Activated CD8-positive, alpha-beta T cell treated with anti-CD3 and anti-CD28 coated beads for 36 hours (primary cell): ENCODE measurements around the gene ROCK2. TPM values are rescaled to one million over a fixed set of nuclear protein-coding genes. Genes with fewer than 3 reads are reported as not detected.

Source experiments
- ATAC-seq: fragments of 200-7000 bp; cut with Tn5 transposase; one replicate; pipeline ENCODE4 v1.10.0; 2021; ENCODE audit warnings: mild to moderate bottlenecking, moderate library complexity
- CTCF ChIA-PET: fragments of 350-600 bp; sonication (Branson Sonifier 250); formaldehyde crosslinking; loops from one replicate; lab custom pipeline; 2021; ENCODE audit warnings: antibody characterized with exemption; lab: Charles Lee
- POLR2A ChIA-PET: fragments of 350-600 bp; sonication (Branson Sonifier 250); formaldehyde crosslinking; loops from one replicate; lab custom pipeline; 2021; ENCODE audit warnings: antibody characterized with exemption; lab: Charles Lee
- DNase-seq: peaks from one replicate; pipeline ENCODE4 v3.0.0-alpha.2; 2020
- H3K27ac Mint-ChIP-seq: one replicate; pipeline ENCODE4 v1.8.0; 2021; ENCODE audit warnings: mild to moderate bottlenecking, mixed read lengths
- H3K27me3 Mint-ChIP-seq: one replicate; pipeline ENCODE4 v1.8.0; 2021; ENCODE audit warnings: mixed read lengths
- H3K36me3 Mint-ChIP-seq: one replicate; pipeline ENCODE4 v1.8.0; 2021; ENCODE audit warnings: low read depth, mixed read lengths
- H3K4me1 Mint-ChIP-seq: one replicate; pipeline ENCODE4 v1.8.0; 2021; ENCODE audit warnings: low read depth, mixed read lengths
- H3K4me3 Mint-ChIP-seq: one replicate; pipeline ENCODE4 v1.8.0; 2021; ENCODE audit warnings: mild to moderate bottlenecking, moderate library complexity, mixed read lengths
- H3K9me3 Mint-ChIP-seq: one replicate; pipeline ENCODE4 v1.8.0; 2021; ENCODE audit warnings: mixed read lengths
- intact Hi-C: fragments of 100-400 bp; cut with micrococcal nuclease; formaldehyde crosslinking; loops from one replicate; pipeline ENCODE4 v1.10.0; 2022
- total RNA-seq, 2 experiments: library from RNA; stranded (reverse); gene quantifications; one replicate each; pipeline ENCODE4 v1.2.3, GENCODE V29; 2021
- TF ChIP-seq, protein P1 (sequence below): fragments of 200-600 bp; IDR thresholded peaks from one replicate; pipeline ENCODE4 v1.8.0; 2022; ENCODE audit warnings: antibody characterized with exemption, mild to moderate bottlenecking

ROCK2 gene
- total RNA-seq, 2 experiments from 2014 or later = 12.7 to 13.9 TPM

DNA sequence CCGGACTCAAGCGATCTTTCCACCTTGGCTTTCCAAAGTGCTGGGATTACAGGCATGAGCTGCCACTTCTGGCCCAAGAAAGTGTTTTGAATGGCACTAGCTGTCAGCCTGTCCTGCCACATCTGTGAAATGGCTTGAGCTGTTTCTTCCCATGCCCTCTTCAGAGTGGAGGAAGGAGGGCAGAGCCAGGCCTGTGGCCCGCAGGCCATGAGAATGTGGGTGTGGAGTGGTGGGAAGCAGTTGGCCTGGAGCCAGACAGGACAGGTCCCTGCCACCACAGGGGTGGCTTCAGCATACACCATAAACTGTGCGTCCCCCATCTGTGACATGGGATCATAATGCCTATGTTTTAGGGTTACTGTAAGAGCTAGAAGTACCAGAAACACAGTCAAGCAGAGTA is 182.7 kb downstream of the ROCK2 start:
- CTCF ChIA-PET = interaction anchor here (2.9 kb wide), 1 partner anchor 29 kb away, joined by 18 read pairs; a partner anchor contains a TSS
- Mint-ChIP-seq H3K9me3 (no peaks in the 10 kb centered on the region), H3K27ac (no peak overlapping the region), H3K4me3 (no peak overlapping the region), H3K27me3 (no peaks in the 10 kb centered on the region), H3K36me3 (no peaks in the 10 kb centered on the region), H3K4me1 (peaks cover 16% of the 10 kb centered on the region)
- no peak for ATAC-seq
- POLR2A ChIA-PET = interaction anchor here (0.7 to 1.3 kb wide), 3 partner anchors 28 to 79 kb away, joined by 3 read pairs; a partner anchor contains a TSS
- intact Hi-C loops = no loop called here
- TF ChIP-seq, protein P1, sequence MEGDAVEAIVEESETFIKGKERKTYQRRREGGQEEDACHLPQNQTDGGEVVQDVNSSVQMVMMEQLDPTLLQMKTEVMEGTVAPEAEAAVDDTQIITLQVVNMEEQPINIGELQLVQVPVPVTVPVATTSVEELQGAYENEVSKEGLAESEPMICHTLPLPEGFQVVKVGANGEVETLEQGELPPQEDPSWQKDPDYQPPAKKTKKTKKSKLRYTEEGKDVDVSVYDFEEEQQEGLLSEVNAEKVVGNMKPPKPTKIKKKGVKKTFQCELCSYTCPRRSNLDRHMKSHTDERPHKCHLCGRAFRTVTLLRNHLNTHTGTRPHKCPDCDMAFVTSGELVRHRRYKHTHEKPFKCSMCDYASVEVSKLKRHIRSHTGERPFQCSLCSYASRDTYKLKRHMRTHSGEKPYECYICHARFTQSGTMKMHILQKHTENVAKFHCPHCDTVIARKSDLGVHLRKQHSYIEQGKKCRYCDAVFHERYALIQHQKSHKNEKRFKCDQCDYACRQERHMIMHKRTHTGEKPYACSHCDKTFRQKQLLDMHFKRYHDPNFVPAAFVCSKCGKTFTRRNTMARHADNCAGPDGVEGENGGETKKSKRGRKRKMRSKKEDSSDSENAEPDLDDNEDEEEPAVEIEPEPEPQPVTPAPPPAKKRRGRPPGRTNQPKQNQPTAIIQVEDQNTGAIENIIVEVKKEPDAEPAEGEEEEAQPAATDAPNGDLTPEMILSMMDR = no peak
- no peak for DNase-seq

GRCh38 chr2:11160731-11161455 is 183.5 kb downstream of the ROCK2 start:
- TF ChIP-seq, protein P1 = no peak
- H3K4me1 Mint-ChIP-seq = peaks cover 20% of the 10 kb centered on the region
- intact Hi-C loops = no loop called here
- H3K27ac Mint-ChIP-seq = peak overlapping the region; percentile 86
- H3K4me3 Mint-ChIP-seq = peak overlapping the region; percentile 31
- H3K9me3 Mint-ChIP-seq = no peaks in the 10 kb centered on the region
- H3K27me3 Mint-ChIP-seq = no peaks in the 10 kb centered on the region
- peak; percentile 83 for ATAC-seq
- ChIA-PET CTCF (interaction anchor here (2.9 kb wide), 1 partner anchor 28 kb away, joined by 18 read pairs; a partner anchor contains a TSS), POLR2A (interaction anchor here (0.7 to 1.3 kb wide), 3 partner anchors 28 to 80 kb away, joined by 3 read pairs; a partner anchor contains a TSS)
- no peak for DNase-seq
- H3K36me3 Mint-ChIP-seq = no peaks in the 10 kb centered on the region

DNA sequence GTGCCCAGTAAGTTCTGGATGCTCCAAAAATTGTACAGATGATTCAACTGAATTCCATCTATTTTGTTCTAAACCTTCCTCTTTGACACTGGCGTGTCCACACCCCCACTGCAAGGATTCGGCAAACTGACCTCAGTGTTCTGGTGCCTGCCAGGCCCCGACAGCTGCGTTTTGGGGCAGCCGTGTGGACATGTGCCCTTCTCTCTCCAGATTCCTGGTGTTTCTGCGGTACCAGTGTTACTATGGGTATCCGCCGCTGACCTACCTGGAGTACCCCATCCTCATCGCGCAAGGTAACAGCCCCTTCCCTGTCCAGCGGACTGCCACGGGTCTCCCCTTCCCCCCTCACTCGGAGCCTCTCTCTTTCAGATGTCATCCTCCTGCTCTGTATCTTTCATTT is 184.2 kb downstream of the ROCK2 start:
- Mint-ChIP-seq H3K4me1 (peaks cover 22% of the 10 kb centered on the region), H3K9me3 (no peaks in the 10 kb centered on the region), H3K27me3 (no peaks in the 10 kb centered on the region), H3K36me3 (no peaks in the 10 kb centered on the region), H3K4me3 (no peak overlapping the region), H3K27ac (peak overlapping the region; percentile 86)
- TF ChIP-seq, protein P1 = no peak
- DNase-seq (no peak), ATAC-seq (no peak)
- CTCF ChIA-PET = no interaction called here
- POLR2A ChIA-PET = no interaction called here
- intact Hi-C loops = no loop called here

DNA sequence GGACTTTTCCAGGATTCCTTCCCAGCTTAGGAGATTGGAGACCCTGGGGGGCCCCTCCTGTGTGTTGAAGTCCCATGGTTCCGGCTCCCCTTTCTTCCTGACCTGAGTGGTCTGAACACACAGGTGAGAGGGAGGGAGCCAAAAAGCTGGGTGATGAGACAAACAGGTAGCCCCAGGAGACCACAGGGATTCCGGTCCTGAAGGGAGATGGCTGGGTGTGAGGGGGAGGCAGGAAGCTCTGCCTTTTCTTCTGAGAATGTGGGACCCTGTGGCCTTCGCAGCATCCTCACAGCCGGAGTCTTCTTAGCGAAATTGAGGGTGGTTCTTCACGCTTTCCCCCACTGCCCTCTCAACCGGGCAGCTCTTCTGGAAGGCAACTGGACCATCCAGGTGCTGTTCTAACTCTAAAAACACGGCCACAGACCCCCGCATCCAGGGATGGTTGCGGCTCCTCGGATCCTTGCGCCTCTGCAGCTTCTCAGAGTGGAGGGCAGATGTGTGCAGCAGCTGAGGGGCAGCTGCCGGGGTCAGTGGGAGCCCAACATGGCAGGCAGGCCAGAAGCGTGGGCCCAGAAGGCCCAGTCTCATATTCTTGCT is 184.8 kb downstream of the ROCK2 start:
- no peaks in the 10 kb centered on the region for H3K27me3 Mint-ChIP-seq
- H3K9me3 Mint-ChIP-seq = no peaks in the 10 kb centered on the region
- no peak for ATAC-seq
- POLR2A ChIA-PET = no interaction called here
- no peak overlapping the region for H3K4me3 Mint-ChIP-seq
- CTCF ChIA-PET = no interaction called here
- TF ChIP-seq, protein P1 = no peak
- peaks cover 22% of the 10 kb centered on the region for H3K4me1 Mint-ChIP-seq
- H3K27ac Mint-ChIP-seq = no peak overlapping the region
- intact Hi-C loops = no loop called here
- DNase-seq = no peak
- H3K36me3 Mint-ChIP-seq = no peaks in the 10 kb centered on the region
